GDM1 (cell line): ENCODE measurements around the gene FBP2.
"Not testable (repeated sequence)": the region's sequence is repeated elsewhere in the genome, so short reads cannot be mapped to it uniquely, and the experiment has no call there.

Experiments used
- DNase-seq: peaks from one replicate; lab custom pipeline; 2025; lab: John Stamatoyannopoulos, UW

FBP2 gene

GRCh38 chr9:94563548-94563947 lies 30.1 kb downstream of the FBP2 start:
- no peak for DNase-seq

DNA sequence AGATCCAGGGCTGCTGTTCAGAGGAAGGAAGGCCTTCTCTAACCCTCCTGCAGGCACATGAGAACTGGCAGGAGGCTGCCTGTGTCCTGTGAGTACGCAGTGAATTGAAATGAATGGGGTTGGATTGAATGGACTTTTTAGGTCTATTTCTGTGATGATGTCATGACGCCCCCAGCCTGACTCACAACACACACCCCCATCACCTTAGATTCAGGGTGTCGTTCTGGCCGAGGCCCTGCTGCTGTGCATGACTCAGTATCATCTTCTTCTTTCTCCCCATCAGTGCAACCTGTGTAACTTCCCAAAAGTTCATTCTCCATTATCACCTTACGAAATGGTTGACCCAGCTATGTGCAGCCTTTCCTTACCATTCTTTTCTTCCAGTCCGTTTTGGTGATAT lies 33.4 kb downstream of the FBP2 start:
- DNase-seq, result no peak

DNA sequence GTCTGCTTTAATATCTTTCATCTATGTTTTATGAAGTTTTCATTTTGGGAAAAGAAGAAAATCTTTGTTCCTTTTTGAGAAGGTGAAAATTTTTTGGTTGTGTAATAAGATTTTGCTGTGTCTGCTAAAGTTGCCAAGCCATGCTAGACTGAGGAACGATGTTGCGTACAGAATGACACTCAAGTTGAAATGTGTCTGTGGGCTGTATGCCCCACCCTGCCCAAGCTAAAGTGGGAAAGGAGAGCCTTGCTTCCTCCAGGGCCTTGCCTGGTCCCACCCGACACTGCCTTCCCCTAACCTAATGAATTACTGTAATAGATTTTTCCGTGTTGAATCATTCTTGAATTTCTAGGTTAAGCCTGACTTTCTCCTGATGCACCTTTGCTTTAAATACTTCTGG lies 36.2 kb downstream of the FBP2 start:
- DNase-seq, result no peak

DNA sequence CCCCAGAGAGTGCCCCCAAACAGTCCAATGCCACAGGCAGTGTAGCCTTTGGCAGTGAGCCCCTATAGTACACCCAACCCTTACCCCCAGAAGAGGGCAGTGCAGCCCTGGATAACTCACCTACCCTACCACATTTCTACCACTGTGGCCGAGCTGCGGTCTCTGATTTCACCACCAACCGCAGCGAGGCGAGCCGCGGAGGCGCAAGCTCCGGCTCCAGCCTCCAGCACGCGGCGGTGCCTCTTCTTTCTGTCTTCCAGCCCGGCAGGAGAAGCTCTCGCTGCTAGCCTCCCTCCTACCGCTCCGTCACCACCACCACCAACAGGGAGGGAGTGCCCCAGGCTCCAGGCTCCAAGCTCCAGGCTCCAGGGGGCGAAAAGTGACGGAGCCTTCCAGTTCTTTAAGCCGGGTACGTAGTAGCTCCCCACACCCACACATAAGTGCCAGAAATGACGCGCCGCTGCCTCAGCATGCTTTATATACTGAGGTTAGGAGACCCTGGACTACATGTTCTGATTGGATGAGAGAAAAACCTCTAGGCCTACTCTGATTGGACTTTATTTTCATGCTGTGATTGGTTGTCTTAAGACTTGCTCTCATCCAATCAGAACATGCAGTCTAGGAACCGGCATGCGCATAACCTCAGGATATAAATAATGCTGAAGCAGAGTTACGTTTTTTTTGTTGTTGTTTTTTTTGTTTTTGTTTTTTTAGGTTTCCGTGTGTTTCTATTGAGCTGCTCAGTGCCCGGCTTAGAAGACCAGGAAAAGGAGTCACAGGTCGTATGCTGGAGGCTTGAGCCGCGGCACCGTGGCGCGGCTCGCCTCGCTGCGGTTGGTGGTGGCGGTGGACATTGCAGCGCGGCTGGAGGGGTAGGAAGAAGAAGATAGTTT lies 38.9 kb downstream of the FBP2 start, which contains the start of gene PCAT7:
TSS of gene PCAT7 (plus strand) at position 645 of the 893 bp plus-strand sequence.
- peak; percentile 76 for DNase-seq

- no peak for DNase-seq
These were observed 39.6 kb downstream of the FBP2 start for GRCh38 chr9:94554078-94554438.

DNA sequence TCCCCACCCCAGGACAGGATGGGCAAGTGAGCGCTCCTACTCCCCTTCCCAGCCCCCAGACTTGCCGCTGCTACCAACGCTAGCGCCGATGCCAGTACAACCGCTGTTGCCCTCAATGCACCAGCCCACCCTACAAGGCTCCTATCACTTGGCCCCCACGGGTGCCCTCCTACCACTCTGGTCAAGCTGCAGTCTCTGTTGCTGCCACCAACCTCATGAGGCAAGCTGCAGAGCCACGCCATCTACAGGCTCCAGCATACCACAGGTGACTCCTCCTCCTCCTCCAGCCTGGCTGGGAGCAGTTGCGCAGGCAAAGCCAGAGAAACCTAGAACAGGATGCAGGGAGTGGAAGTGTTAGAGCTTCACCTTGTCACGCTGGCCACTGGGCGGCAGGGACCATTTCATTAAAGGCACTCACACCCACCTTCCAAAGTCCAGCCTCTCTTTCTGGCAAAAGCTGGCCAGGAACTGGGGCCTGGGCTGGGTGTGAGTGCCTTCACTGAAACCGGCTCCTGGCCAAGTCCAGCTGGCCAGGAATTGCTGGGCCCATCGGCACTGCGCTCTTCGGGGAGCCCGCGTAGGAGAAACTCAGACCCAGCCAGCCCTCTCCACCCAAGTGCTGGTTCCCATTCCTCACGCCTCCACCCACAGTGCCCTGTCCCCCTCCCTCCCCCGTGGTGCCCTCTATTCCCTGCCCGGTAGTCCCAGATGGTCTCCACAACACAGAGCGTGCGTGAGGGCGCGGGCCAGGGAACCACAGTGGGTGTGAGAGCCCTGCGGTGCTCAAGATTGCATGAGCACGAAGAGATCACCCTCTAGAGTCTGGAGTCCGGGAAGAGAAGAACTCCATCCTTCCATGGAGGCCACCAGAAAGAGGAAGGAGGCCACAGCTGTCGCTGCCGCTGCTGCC lies 40.3 kb downstream of the FBP2 start:
- no peak for DNase-seq

DNA sequence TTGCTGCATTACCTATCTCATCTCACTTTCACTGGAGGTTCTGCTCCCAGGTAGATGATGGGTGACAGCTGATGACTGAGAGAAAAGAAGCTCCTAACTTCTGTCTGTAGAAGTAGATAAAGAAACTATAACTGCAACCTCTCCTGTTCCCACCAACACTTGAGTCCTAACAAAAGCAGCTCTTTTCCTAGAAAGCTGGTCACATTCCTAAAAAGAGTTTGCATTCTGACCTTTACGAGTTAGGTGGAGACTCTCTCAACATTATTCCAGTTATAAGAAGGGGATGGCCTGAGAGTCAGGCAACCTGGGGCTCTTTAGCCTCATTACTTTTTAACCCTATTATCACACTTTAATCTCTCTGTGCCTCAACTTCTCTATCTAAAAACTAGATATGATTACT lies 47.7 kb downstream of the FBP2 start:
- no peak for DNase-seq

DNA sequence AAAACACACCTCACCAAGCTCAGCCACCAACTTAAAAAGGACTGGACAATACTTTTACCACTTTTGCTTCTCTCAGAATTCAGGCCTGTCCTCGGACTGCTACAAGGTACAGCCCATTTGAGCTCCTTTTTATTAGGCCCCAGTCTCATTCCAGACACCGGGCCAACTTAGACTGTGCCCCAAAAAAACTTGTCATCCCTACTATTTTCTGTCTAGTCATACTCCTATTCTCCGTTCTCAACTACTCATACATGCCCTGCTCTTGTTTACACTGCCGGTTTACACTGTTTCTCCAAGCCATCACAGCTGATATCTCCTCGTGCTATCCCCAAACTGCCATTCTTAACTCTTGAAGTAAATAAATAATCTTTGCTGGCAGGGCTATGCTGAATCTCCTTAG lies 49.3 kb downstream of the FBP2 start:
- not testable (repeated sequence) for DNase-seq

- no peak for DNase-seq
These were observed 54.7 kb downstream of the FBP2 start for GRCh38 chr9:94538908-94539307.

DNA sequence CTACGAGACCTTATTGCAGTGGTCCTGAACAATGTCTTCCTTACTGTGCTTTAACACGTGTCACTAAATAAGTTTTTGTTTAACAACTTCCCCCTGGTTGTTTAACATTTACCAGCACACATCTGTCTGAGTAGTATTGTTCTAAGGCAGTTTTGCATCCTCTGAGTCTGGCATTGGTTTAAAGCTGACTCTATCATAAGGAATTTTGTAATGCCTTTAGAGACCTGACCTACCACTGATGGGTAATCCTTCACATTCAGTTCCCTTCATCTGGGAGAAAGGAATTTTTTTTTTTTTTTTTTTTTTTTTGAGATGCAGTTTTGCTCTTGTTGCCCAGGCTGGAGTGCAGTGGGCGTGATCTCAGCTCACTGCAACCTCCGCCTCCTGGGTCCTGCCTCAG lies 58.7 kb downstream of the FBP2 start:
- DNase-seq, result no peak

DNA sequence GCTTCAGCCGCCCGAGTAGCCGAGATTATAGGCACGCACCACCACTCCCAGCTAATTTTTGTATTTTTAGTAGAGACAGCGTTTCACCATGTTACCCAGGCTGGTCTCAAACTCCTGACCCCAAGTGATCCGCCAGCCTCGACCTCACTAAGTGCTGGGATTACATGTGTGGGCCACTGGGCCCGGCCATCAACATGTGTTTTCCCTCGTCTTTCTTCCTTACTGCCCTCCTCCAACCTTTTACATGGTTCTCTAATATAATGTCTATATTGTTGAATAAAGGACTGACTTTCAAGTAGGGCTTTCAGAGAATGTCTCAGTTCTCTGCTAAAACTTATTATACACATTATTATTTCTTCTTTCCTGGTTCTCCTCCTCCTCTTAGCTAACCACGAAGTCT lies 60.0 kb downstream of the FBP2 start:
- no peak for DNase-seq

GRCh38 chr9:94533155-94533554 lies 60.5 kb downstream of the FBP2 start:
- no peak for DNase-seq

GRCh38 chr9:94528886-94529285 lies 64.7 kb downstream of the FBP2 start:
- DNase-seq, result no peak

DNA sequence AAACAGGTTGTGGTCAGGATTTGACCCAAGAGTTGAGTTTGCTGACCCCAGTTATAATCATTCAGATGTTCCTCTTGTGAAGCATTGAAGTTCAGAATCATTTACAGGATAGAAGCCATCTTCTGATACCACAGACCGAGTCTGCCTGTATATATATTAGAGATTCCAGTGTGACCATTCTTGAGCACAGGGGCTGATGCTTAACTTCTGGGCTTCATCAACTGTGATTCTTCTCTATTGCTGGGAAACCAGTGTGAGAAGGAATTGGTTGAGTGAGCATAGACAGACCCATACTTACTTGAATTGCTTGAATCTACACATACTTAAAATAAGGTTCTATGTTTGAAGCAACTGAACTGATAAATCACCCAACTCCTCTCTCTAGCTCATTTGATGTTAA lies 66.7 kb downstream of the FBP2 start:
- no peak for DNase-seq

- no peak for DNase-seq
These were observed 67.4 kb downstream of the FBP2 start for GRCh38 chr9:94526271-94526670.

DNA sequence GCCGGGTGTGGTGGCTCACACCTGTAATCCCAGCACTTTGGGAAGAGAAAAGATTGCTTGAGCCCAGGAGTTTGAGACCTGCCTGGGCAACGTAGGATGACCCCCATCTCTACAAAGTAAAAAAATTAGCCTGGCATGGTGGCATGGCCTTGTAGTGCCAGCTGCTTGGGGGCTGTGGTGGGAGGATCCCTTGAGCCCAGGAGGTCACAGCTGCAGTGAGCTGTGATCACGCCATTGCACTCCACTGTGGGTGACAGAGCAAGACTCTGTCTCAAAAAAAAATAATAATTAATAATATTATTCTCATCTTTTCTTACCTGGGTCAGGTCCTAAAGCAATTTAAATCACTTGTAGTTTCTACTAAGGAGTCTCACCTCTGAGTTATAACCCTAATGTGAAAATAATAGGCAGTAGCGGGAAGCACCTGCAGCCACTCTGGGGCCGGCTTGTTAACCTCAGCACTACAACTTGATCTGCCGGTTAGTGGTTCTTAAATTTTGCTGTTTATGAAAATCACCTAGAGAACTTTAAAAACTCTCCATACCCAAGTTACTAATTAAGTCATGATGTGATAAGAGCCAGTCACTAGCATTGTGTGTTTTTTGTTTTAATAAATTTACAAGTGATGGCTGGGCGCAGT lies 68.1 kb downstream of the FBP2 start:
- DNase-seq, result no peak

GRCh38 chr9:94517254-94517653 lies 76.4 kb downstream of the FBP2 start:
- no peak for DNase-seq

- DNase-seq, result no peak
These were observed 78.9 kb downstream of the FBP2 start for GRCh38 chr9:94514722-94515121.

DNA sequence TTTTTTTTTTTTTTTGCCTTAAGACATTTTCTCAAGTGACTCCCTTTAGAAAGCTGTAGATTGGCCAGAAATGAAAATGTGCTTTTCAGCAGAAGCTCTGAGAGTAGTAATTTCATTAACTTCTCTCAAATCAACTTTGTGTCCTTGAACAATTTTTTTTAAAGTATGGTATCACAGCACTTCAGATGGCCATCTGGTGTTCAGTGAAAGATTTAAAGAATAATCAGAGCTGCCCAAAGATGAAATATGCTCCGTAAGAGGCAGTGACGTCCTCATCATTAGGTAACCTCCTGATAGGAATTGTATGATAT lies 81.7 kb downstream of the FBP2 start:
- no peak for DNase-seq

DNA sequence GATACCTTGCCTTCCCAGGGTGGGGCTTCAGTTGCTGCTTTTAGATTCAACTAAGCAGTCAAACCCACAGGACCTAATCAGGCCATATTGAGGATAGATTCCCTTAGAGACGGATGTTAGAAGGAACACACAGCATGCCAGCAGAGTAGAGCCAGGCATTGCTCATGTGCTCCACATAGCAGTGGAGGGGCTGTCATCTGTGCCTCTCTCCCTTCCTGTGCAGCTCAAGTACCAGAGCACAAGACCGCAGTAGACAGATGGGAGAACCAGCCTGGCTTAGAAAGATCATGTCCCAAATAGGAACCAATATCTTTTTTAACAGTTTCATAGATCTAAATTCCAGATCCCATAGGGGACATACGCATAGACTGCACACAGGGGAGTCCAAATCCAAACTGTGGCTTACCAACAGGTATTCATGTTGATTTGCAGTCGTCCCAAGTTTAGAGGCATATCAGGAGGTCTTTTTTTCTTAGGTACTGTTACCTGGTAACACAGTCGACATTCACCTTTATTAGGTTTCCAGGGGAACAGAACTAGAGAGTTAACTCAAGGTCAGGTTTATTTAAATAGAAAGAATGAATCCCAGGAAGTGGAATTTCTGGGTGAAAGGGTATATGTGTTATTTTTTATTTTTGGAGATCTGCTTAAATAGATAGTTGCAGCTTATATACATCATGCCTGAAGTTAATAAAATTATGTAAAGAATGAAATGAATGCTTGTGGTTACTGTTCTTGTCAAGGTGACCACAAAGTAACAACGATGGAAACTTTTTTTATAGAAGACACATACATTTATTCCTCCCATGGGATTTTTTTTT lies 82.3 kb downstream of the FBP2 start:
- no peak for DNase-seq
